HG02798 (cell line): ENCODE data around the gene TENT4A.

ENCODE experiments used
- ATAC-seq: cut with Tn5 transposase; IDR thresholded peaks from one replicate; pipeline ENCODE4 v1.9.1; 2021; ENCODE audit warnings: mild to moderate bottlenecking; ENCODE audit not compliant: unreplicated experiment, poor library complexity

Gene TENT4A

GRCh38 chr5:6787941-6788340, 74.7 kb downstream of the TENT4A start:
- ATAC-seq = no peak

- no peak for ATAC-seq
Measured at GRCh38 chr5:6788439-6788838, 75.2 kb downstream of the TENT4A start.

GRCh38 chr5:6788956-6789649, 75.9 kb downstream of the TENT4A start:
- no peak for ATAC-seq

- ATAC-seq = no peak
Measured at GRCh38 chr5:6790346-6790865, 77.2 kb downstream of the TENT4A start.

GRCh38 chr5:6791031-6791430, 77.8 kb downstream of the TENT4A start:
- ATAC-seq = no peak

- no peak for ATAC-seq
Measured at GRCh38 chr5:6792376-6792775, 79.1 kb downstream of the TENT4A start.

GRCh38 chr5:6792911-6793471, 79.8 kb downstream of the TENT4A start:
- ATAC-seq = no peak

- no peak for ATAC-seq
Measured at GRCh38 chr5:6801236-6801635, 88.0 kb downstream of the TENT4A start.

- no peak for ATAC-seq
Measured at GRCh38 chr5:6803981-6804550, 90.8 kb downstream of the TENT4A start.

GRCh38 chr5:6804766-6805501, 91.7 kb downstream of the TENT4A start:
- ATAC-seq = no peak

- ATAC-seq = no peak
Measured at GRCh38 chr5:6805841-6806240, 92.6 kb downstream of the TENT4A start.
